GM12873 (cell line): ENCODE data around the gene MORN5.

Source experiments
- TF ChIP-seq, protein P1 (sequence below): IDR thresholded peaks from 2 replicates; pipeline ENCODE4 v1.5.1; 2012; ENCODE audit warnings: low read depth, mild to moderate bottlenecking, moderate library complexity, low read length, control low read depth; ENCODE audit not compliant: insufficient read depth; ENCODE audit errors: missing control alignments

Gene MORN5

GRCh38 chr9:122186777-122187470 is 27.2 kb downstream of the MORN5 start:
- TF ChIP-seq, protein P1, sequence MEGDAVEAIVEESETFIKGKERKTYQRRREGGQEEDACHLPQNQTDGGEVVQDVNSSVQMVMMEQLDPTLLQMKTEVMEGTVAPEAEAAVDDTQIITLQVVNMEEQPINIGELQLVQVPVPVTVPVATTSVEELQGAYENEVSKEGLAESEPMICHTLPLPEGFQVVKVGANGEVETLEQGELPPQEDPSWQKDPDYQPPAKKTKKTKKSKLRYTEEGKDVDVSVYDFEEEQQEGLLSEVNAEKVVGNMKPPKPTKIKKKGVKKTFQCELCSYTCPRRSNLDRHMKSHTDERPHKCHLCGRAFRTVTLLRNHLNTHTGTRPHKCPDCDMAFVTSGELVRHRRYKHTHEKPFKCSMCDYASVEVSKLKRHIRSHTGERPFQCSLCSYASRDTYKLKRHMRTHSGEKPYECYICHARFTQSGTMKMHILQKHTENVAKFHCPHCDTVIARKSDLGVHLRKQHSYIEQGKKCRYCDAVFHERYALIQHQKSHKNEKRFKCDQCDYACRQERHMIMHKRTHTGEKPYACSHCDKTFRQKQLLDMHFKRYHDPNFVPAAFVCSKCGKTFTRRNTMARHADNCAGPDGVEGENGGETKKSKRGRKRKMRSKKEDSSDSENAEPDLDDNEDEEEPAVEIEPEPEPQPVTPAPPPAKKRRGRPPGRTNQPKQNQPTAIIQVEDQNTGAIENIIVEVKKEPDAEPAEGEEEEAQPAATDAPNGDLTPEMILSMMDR = no peak

GRCh38 chr9:122188369-122188768 is 28.7 kb downstream of the MORN5 start:
- TF ChIP-seq, protein P1 = no peak

DNA sequence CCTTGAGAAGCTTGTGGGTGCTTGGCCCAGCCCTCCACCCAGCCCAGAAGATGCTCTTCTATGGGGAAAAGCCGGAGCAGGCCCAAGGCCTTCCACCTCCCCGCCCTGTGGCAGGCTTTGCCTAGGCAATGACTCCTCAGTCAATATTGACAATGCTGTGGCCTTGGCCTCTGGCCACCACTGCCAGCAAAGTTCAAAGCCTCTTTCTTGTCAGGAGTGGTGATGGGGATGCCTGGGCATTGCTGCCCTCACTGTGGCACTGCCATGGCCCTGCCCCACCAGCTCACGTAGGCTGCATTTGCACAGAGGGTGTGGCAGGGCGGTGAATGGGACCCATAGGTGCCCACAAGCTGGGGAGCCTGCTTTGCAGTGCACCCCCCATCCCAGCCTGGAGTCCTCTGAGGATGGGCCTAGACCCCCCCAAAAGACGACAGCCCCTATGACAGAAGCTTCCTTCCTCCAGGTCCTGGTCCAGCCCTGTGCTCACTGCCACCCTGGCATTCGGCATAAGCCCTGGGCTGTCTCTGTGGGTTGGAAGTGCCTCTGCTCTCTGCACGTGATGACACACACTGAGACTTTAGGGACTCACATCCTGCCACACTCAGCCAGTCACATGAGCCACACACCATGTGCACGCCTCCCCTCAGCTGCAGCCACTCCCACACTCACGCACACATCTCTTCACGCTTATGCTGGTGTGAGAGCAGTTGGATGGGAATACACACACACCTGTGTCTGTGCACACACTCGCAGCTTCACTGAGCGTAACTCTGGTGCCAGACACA is 31.1 kb downstream of the MORN5 start:
- TF ChIP-seq, protein P1 = no peak

GRCh38 chr9:122191584-122191983 is 31.9 kb downstream of the MORN5 start:
- TF ChIP-seq, protein P1 = no peak

GRCh38 chr9:122192261-122192875 is 32.7 kb downstream of the MORN5 start:
- TF ChIP-seq, protein P1 = no peak

DNA sequence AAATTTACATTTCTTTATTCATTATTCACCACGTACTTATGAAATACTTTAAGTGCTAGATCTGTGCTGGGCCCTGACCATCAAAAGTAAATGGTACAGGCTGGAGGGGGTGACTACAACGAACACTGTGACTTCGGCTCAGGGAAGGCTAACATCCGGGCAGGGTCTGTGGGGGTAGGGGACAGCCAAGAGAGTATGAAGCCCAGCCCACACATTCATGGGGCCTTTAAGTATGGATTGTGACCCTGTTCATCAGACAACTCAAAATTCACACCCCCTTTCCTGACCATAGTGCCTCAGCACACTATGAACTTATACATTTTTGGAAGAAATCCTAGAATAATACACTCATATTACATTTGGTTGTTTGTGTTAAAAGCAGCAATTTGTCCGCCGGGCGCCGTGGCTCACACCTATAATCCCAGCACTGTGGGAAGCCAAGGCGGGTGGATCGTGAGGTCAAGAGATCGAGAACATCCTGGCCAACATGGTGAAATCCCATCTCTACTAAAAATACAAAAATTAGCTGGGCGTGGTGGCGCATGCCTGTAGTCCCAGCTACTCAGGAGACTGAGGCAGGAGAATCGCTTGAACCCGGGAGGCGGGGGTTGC is 33.3 kb downstream of the MORN5 start:
- TF ChIP-seq, protein P1 = no peak

DNA sequence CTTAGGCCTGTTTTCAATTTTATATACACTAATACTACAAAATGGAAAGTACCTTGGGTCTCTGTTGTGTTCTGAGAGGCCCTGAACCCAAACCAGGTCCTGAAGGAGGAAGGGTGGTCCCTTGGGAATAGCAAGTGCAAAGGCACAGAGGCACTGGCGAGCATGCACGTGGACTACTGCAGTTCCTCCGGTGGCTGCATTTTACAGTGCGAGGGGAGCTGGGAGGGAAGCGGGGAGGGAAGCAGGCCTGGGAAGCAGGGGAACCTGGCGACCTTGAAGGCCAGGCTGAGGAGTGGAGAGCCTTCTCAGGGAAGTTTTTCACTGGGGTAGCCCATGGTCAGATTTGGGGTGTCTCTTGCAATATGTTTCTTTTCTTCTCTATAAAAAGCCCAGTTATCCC is 33.9 kb downstream of the MORN5 start:
- TF ChIP-seq, protein P1 = no peak
